ENCODE measurements around the gene WDR20.

- TF ChIP-seq CTCF (IDR thresholded peaks at IDR 0.05; ENCODE audit: poor library complexity): no peak
- TF ChIP-seq EZH2 (IDR thresholded peaks at IDR 0.05; ENCODE audit: borderline replicate concordance): no peak
- no peak for TF ChIP-seq EZH2phosphoT487 (IDR thresholded peaks at IDR 0.05; ENCODE audit: low read depth, severe bottlenecking, unreplicated experiment)
These were observed 108.4 kb downstream of the WDR20 start for GRCh38 chr14:102248121-102248520.

All from hepatocyte (in vitro differentiated cells).